GM12878 (cell line): ENCODE measurements around the gene NOS1. TPM values are rescaled to one million over a fixed set of nuclear protein-coding genes. Genes with fewer than 3 reads are reported as not detected.

Source experiments
- ATAC-seq: fragments of 200-7000 bp; cut with Tn5 transposase; 3 replicates; pipeline ENCODE4 v1.9.1; 2020; ENCODE audit warnings: mild to moderate bottlenecking, moderate library complexity
- BruUV-seq: library from RNA; stranded (reverse); fragments of 400-500 nt; replicated peaks from 2 replicates; lab custom pipeline; 2021; lab: Mats Ljungman, UMichigan
- CTCF ChIA-PET: fragments of 300-600 bp; sonication (Branson Sonifier 250); formaldehyde crosslinking; extraction: SDS; loops from one replicate; lab custom pipeline; 2021; ENCODE audit warnings: inconsistent platforms; lab: Yijun Ruan, JAX
- POLR2A ChIA-PET: fragments of 350-600 bp; formaldehyde crosslinking; extraction: SDS; loops from one replicate; lab custom pipeline; 2021; ENCODE audit warnings: inconsistent platforms; lab: Charles Lee
- RAD21 ChIA-PET: fragments of 300-600 bp; sonication (Branson Sonifier 250); formaldehyde crosslinking; loops from one replicate; lab custom pipeline; 2023; ENCODE audit warnings: antibody characterized with exemption; ENCODE audit not compliant: unreplicated experiment; lab: Charles Lee
- SMC1A ChIA-PET: fragments of 300-600 bp; sonication (Branson Sonifier 250); formaldehyde crosslinking; loops from one replicate; lab custom pipeline; 2023; ENCODE audit not compliant: unreplicated experiment, uncharacterized antibody; lab: Charles Lee
- DNase-seq: peaks from one replicate; pipeline ENCODE4 v3.0.0-alpha.2; 2011; ENCODE audit warnings: low read depth, low spot score
- FAIRE-seq: peaks from 3 replicates; lab custom pipeline; 2011; peaks lifted over from hg19 to GRCh38; lab: Jason Lieb, UNC
- H2AFZ ChIP-seq: 2 replicates; pipeline ENCODE4 v1.6.0; 2011; ENCODE audit warnings: low read depth, low read length, control low read depth; ENCODE audit not compliant: control insufficient read depth
- H3K27ac ChIP-seq: 2 replicates; pipeline ENCODE4 v1.5.1; 2011; ENCODE audit warnings: control low read depth; ENCODE audit not compliant: control insufficient read depth, insufficient read depth
- H3K27me3 ChIP-seq, 2 experiments: replicated peaks in 1 of 2; 2 replicates each; pipeline versions ENCODE4 v1.6.0 to v1.6.1; 2011; ENCODE audit warnings: low read length in 1 of 2; ENCODE audit not compliant: control insufficient read depth in 2 of 2, insufficient read depth in 2 of 2
- H3K36me3 ChIP-seq, 2 experiments: 2 replicates each; pipeline ENCODE4 v1.5.1; 2011; ENCODE audit warnings: low read length in 1 of 2; ENCODE audit not compliant: control insufficient read depth in 2 of 2, insufficient read depth in 2 of 2
- H3K4me1 ChIP-seq: 2 replicates; pipeline ENCODE4 v1.6.1; 2011; ENCODE audit warnings: mild to moderate bottlenecking, low read length, moderate library complexity, mixed read lengths; ENCODE audit not compliant: control insufficient read depth, insufficient read depth
- H3K4me2 ChIP-seq: 2 replicates; pipeline ENCODE4 v1.6.0; 2011; ENCODE audit warnings: control low read depth; ENCODE audit not compliant: control insufficient read depth, insufficient read depth
- H3K4me3 ChIP-seq: fragments of 200-600 bp; sonication (generic); 2 replicates; pipeline ENCODE4 v1.5.1; 2016
- H3K79me2 ChIP-seq: 2 replicates; pipeline ENCODE4 v1.6.0; 2011; ENCODE audit warnings: low read length; ENCODE audit not compliant: control insufficient read depth, insufficient read depth
- H3K9ac ChIP-seq: 2 replicates; pipeline ENCODE4 v1.8.0; 2011; ENCODE audit warnings: low read length, control low read depth, mixed read lengths; ENCODE audit not compliant: control insufficient read depth, insufficient read depth
- H3K9me3 ChIP-seq: replicated peaks from 3 replicates; pipeline ENCODE4 v1.5.1; 2011; ENCODE audit warnings: mild to moderate bottlenecking, low read length; ENCODE audit not compliant: control insufficient read depth, insufficient read depth
- H4K20me1 ChIP-seq: 2 replicates; pipeline ENCODE4 v1.6.0; 2011; ENCODE audit not compliant: control insufficient read depth, insufficient read depth
- ZBTB33 ChIP-seq: fragments of 450-650 bp; IDR thresholded peaks from 2 replicates; pipeline ENCODE4 v1.6.1; 2017; ENCODE audit warnings: mild to moderate bottlenecking
- ZNF274 ChIP-seq: IDR thresholded peaks from one replicate; pipeline ENCODE4 v1.8.0; 2011; ENCODE audit not compliant: insufficient read length, insufficient read depth
- ZNF384 ChIP-seq: IDR thresholded peaks from 2 replicates; pipeline ENCODE4 v1.6.1; 2012; ENCODE audit warnings: low read depth, mild to moderate bottlenecking, low read length, improper control_type of control experiment, borderline replicate concordance
- WGBS: methylation state at CpG from one replicate; pipeline ENCODE4 v1.1.6; 2016; ENCODE audit warnings: low lambda C conversion rate; ENCODE audit not compliant: insufficient replicate concordance, insufficient coverage; ENCODE audit errors: missing lambda C conversion rate; 5-methylcytosine and 5-hydroxymethylcytosine counted together
- in situ Hi-C: fragments of 300-500 bp; cut with MboI; formaldehyde crosslinking; loops from 9 replicates; pipeline ENCODE4 v1.14.3; 2018; ENCODE audit warnings: mixed read lengths
- intact Hi-C: fragments of 100-400 bp; cut with micrococcal nuclease; formaldehyde crosslinking; loops from one replicate; pipeline ENCODE4 v1.14.2; 2022; ENCODE audit not compliant: unreplicated experiment
- polyA plus RNA-seq, 11 experiments: library from polyadenylated mRNA; depleted of rRNA in 4 of 11; unstranded in 6 of 11; stranded (reverse) in 5 of 11; fragments of >200 nt; fragmentation: Nextera tagmentation in 4 of 11; fragmentation: Illumina TruSeq in 1 of 11; extraction: Ambion mirVana in 4 of 11; extraction: Trizol in 1 of 11; gene quantifications; 1 replicate in 1 of 11; 2 replicates in 10 of 11; pipeline versions ENCODE4 v1.2.1 to v1.2.3, GENCODE V29; 2011 to 2016; ENCODE audit warnings: inconsistent platforms in 2 of 11, missing spikeins in 2 of 11, low read depth in 1 of 11
- total RNA-seq, 4 experiments: library from RNA; depleted of rRNA in 3 of 4; stranded (reverse); fragments of >200 nt in 3 of 4; fragmentation: Illumina TruSeq in 1 of 4; extraction: Trizol in 1 of 4; gene quantifications; 2 replicates each; pipeline versions ENCODE4 v1.2.1 to v1.2.3, GENCODE V29; 2013 to 2021

NOS1 gene
- total and polyA plus RNA-seq, 10 of the 15 experiments (the other 5 are each of a cell fraction or from before 2014, with no cell fraction given), result under 0.01 to 0.04 (median 0.01) TPM; not detected in 7

GRCh38 chr12:117361905-117362304, 479 bp upstream of the NOS1 start:
- Histone ChIP-seq H3K27ac (no peak overlapping the region), H3K4me2 (no peak overlapping the region), H2AFZ (no peak overlapping the region), H3K9ac (no peak overlapping the region), H3K79me2 (no peaks in the 10 kb centered on the region), H3K9me3 (no peaks in the 10 kb centered on the region), H3K4me3 (no peak overlapping the region), H3K27me3 (peaks cover 3 to 5% of the 10 kb centered on the region in 2 experiments; a peak in 3 of 4 replicates), H3K4me1 (no peaks in the 10 kb centered on the region), H4K20me1 (no peaks in the 10 kb centered on the region), H3K36me3 (no peaks in the 10 kb centered on the region)
- POLR2A ChIA-PET, result no interaction called here
- in situ Hi-C loops, result no loop called here
- TF ChIP-seq ZNF384 (no peak), ZBTB33 (no peak)
- WGBS, result 20% methylated on average over 4 of the region's 4 CpGs
- intact Hi-C loops, result loop anchor here (10.0 kb wide), 1 partner anchor 147 kb away; no protein-coding TSS in a partner anchor
- ATAC-seq (no peak), DNase-seq (no peak), FAIRE-seq (no peak)
- SMC1A ChIA-PET, result no interaction called here
- CTCF ChIA-PET, result no interaction called here
- RAD21 ChIA-PET, result no interaction called here
- BruUV-seq, result no TSS peak

- 55% methylated on average over 34 of the region's 91 CpGs for WGBS
- intact Hi-C loops, result loop anchor here (10.0 kb wide), 1 partner anchor 146 kb away; no protein-coding TSS in a partner anchor
- no TSS peak for BruUV-seq
Observed at GRCh38 chr12:117360551-117361346, 677 bp downstream of the NOS1 start.

More at GRCh38 chr12:117360551-117361346, 677 bp downstream of the NOS1 start:
- ChIA-PET CTCF (no interaction called here), RAD21 (no interaction called here), SMC1A (no interaction called here), POLR2A (no interaction called here)
- DNase-seq (no peak), FAIRE-seq (no peak), ATAC-seq (no peak)
- Histone ChIP-seq H3K9me3 (no peaks in the 10 kb centered on the region), H3K4me2 (no peak overlapping the region), H3K4me1 (no peaks in the 10 kb centered on the region), H3K36me3 (no peaks in the 10 kb centered on the region), H3K9ac (no peak overlapping the region), H2AFZ (no peak overlapping the region), H4K20me1 (no peaks in the 10 kb centered on the region), H3K4me3 (no peak overlapping the region), H3K27ac (no peak overlapping the region), H3K27me3 (peaks cover 3 to 5% of the 10 kb centered on the region in 2 experiments; a peak in 3 of 4 replicates), H3K79me2 (no peaks in the 10 kb centered on the region)
- no peak for TF ChIP-seq ZNF274
- in situ Hi-C loops, result no loop called here
